C1 segment of cervical spinal cord (tissue), 14 donors: ENCODE results near the gene KCNE3.
"Not testable (repeated sequence)": the region's sequence is repeated elsewhere in the genome, so short reads cannot be mapped to it uniquely, and the experiment has no call there.

Source experiments
- DNase-seq, 14 donors: peaks; one replicate each; lab custom pipeline; 2025; lab: John Stamatoyannopoulos, UW

KCNE3 gene

DNA sequence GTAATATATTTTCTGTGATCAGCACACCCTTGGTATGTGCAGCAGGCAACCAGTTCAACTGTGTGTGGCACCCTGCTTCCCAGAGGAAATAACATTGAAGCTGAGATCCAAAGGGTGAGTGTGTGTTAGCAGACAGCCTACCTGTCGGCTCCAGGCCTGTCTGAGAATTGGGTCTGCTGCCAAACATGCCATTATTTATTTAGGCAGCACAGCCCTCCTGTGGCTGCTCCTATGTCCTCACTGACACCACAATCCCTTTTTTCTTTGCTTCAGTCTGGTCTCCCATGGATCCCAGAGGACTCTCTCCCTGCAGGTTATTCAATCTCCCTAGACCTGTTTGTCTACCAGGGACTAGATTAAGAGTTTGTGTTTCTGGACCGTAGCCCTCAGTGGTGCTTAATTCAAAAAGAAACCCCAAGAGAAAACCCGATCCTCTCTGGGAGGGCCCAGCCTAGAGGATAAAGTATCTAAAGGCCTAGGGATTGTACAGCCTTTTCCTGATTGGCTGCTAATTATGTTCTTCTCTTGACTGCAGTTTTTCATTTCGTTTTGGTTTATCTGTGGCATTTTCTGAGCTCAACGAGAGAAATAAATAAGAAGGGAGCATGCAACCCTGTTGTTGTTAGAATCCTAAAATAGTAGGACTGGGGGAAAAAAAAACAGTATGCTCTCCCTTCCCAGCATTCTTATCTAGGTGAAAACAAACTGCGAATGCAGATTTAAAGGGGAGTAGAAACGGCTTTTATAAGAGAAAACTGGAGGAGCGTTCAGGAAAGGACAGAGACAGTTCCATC, 24.1 kb downstream of the KCNE3 start:
- peak in 1 of 14 donors; percentile 38 for DNase-seq

- DNase-seq: no peak
Observed at GRCh38 chr11:74442636-74443035, 24.7 kb downstream of the KCNE3 start.

- DNase-seq: no peak
Observed at GRCh38 chr11:74438681-74439080, 28.7 kb downstream of the KCNE3 start.

GRCh38 chr11:74437441-74438042, 29.8 kb downstream of the KCNE3 start:
- DNase-seq: no peak

GRCh38 chr11:74434528-74434927, 32.8 kb downstream of the KCNE3 start:
- DNase-seq: no peak

GRCh38 chr11:74429205-74429604, 38.1 kb downstream of the KCNE3 start:
- no peak for DNase-seq

GRCh38 chr11:74427384-74427886, 39.9 kb downstream of the KCNE3 start:
- DNase-seq: no peak

DNA sequence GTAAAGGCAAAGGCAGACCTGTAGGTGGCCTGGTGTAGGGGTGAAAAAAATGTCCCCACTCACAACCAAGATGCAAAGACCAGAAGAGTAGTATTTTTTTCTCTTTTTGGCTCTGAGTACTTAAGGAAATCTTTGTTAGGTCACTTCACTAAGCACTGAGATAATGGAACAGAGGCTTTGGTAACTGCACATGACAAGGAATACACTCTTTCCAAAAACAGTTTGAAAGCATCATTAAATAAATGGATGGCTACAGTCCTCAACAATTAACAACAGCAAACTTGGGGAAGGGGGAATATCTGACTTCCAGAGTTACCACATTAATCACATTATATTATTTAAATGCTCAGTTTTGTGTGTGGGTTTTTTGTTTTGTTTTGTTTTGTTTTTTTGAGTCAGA, 42.2 kb downstream of the KCNE3 start:
- no peak for DNase-seq

DNA sequence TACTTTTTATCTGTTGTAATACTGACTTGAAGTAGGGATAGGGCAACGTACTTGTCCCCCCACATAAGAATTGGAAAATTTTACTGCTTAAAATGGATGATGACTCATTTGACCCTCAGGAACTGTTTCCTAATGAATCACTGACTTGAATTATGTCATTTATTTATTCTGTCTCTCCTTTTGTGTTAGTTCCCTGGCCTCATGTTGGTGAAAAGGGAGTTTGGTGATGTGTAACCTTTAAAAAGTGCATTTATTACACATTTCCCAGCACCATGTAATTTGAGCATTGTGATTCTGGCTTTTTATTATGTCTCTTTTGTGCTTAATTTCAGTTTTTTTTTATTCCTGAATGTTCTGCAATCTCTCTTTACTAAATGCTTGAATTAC, 48.8 kb downstream of the KCNE3 start:
- no peak for DNase-seq

DNA sequence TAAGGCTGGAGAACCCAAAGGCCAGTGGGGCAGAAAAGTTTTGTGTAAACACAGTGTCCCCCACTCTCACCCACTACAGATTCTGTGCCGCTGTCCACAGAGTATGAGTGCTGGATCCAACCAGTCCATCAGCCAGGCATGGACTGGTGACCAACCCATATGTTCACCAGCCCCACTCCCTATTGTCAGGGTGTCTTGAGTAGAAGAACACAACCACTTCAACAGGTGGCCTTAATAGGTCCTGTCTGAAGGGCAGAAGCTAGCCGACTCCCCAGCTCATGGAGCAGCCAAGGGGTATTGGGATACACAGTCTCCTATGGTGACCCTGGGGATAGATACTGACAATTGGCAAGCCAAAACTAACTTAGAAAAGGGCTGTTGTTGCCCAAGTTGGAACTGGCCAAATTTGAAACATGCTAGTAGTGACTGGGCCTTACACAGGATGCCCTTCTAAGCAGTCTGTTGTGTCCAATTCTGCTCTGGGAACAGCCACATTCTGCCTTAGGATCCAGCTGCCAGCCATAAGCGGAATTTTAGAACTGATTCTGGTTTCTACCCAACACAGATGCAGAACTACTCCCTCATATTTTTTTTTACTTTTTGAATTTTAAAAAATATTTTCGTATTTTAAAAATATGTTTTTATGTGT, 49.4 kb downstream of the KCNE3 start:
- DNase-seq: no peak

DNA sequence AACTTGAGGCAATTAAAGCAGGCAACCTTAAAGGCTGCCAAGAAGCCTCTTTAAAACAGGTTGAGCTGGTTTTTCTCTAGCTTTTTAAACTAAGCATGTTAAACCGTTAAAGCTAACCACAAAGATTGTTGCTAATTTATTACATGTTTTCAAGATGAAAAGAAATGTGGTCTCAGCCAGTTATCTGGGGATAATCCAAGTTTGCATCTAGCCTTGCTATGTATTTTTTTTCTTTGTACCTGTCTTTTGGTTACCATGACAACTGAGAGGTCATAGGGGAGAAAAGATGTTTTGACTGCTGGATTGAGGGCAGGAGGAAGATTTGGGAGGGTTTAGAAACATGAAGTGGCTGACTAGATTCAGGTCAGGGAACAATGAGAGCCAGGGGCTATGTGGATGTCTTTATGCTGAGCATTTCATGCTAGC, 50.0 kb downstream of the KCNE3 start:
- DNase-seq: no peak

- DNase-seq: not testable (repeated sequence)
Observed at GRCh38 chr11:74416974-74417373, 50.4 kb downstream of the KCNE3 start.

DNA sequence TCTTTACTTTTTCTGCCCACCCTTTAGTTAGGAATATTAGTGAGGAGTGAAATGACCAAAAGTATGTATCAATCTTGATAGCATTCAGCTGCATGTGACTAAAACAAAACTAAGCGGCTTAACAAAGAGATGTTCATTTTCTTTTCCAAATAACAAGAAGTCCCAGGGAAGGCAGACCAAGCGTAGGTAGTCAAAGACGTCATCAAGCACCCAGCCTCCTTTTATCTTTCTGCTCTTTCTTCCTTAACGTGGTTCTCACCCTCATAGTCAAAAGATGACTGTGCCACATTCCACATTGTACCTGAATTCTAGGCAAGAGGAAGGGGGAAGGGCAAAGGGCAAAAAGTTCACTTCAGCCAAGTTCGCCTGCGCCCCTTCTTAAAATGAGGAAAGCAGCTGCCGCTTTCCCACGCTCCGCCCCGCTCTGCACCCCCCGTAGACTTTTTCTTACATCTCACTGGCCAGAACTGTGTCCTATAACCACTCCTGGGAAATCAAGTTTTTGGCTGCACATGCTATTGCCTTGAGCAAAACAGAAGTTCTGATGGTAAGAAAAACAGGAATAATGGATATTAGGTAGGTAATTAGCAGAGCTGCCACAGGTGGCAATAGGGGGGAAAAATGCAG, 54.5 kb downstream of the KCNE3 start:
- no peak for DNase-seq

DNA sequence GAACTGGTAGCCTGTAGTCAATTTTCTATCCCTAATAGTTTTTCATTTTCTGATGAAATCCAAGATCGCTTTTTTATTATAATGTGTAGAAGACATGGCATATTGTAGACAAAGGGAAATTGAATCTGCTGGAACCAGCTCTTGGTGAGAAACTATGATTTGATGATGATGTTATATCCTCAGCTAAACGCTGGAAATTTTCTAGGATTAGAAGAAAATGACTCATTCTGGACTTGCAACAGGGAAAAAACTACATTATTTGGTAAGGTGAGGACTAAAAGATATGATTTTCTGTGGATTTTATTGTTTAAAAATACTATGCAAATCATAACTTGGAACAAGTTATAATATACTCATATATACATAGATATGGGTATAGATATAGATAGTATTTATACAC, 55.0 kb downstream of the KCNE3 start:
- DNase-seq: no peak

DNA sequence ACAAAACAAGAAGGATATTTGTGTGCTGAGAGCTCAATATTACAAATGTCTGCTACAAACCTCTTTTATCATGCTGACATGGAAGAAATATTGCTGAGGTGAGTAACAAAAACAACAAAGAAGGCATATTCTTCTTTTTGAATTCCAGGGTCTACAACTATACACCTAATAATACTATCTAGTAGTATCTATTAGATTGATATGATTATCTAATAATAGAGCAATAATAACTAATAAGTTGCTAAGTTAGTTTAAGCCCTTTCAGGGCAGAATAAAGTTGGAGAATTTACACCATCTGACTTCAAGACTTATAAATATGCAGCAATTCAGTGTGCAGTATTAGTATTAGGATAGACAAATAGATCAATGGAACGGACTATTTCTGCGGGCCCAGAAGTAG, 57.7 kb downstream of the KCNE3 start:
- DNase-seq: no peak
